Measurements from ENCODE around the gene ANTXRL.
"Not testable (repeated sequence)": the region's sequence is repeated elsewhere in the genome, so short reads cannot be mapped to it uniquely, and the experiment has no call there.

The ANTXRL gene

GRCh38 chr10:46239993-46240683, 46.7 kb upstream of the ANTXRL start:
- TF ChIP-seq CTCF (IDR thresholded peaks at IDR 0.05; ENCODE audit: borderline replicate concordance, extremely low read depth, low read length, poor library complexity, severe bottlenecking) (no peak), EZH2 (IDR thresholded peaks at IDR 0.05; ENCODE audit: borderline replicate concordance, low read depth, low read length, severe bottlenecking) (no peak)
- peaks cover 3% of the 10 kb centered on the region; the same call in 1 of the 2 replicates for H4K20me1 ChIP-seq (ENCODE audit: insufficient read depth, low read length)

GRCh38 chr10:46240684-46241565, 45.9 kb upstream of the ANTXRL start:
- DNase-seq = no peak
- ATAC-seq (ENCODE audit: insufficient read depth, low read depth) = no peak
- H3K4me1 ChIP-seq (ENCODE audit: insufficient read depth, low read length) = no peaks in the 10 kb centered on the region
- H3K36me3 ChIP-seq (ENCODE audit: insufficient read depth, low read length) = peaks cover 46% of the 10 kb centered on the region
- H3K27ac ChIP-seq (ENCODE audit: low read length) = no peak overlapping the region
- no peak overlapping the region for H2AFZ ChIP-seq (ENCODE audit: low read depth, low read length)
- no peak overlapping the region for H3K9ac ChIP-seq (ENCODE audit: low read depth, low read length)
- TF ChIP-seq EZH2 (IDR thresholded peaks at IDR 0.05; ENCODE audit: borderline replicate concordance, low read depth, low read length, severe bottlenecking) = no peak
- no peak for TF ChIP-seq CTCF (IDR thresholded peaks at IDR 0.05; ENCODE audit: borderline replicate concordance, extremely low read depth, low read length, poor library complexity, severe bottlenecking)
- no peak overlapping the region for H3K4me2 ChIP-seq (ENCODE audit: insufficient read depth, low read length)
- no peaks in the 10 kb centered on the region for H3K27me3 ChIP-seq (ENCODE audit: insufficient read depth, low read length, poor library complexity)
- no peak overlapping the region for H3K4me3 ChIP-seq (ENCODE audit: low read depth in 1 of 2, low read length in 2 of 2)
- H4K20me1 ChIP-seq (ENCODE audit: insufficient read depth, low read length) = peaks cover 3% of the 10 kb centered on the region; the same call in 1 of the 2 replicates
- H3K9me3 ChIP-seq (ENCODE audit: insufficient read depth, low read length, severe bottlenecking) = peaks cover 15% of the 10 kb centered on the region
- no peaks in the 10 kb centered on the region; the same call in 1 of the 2 replicates for H3K79me2 ChIP-seq (ENCODE audit: insufficient read depth, low read length)

More at GRCh38 chr10:46239993-46240683, 46.7 kb upstream of the ANTXRL start:
- Histone ChIP-seq H3K27ac (ENCODE audit: low read length) (no peak overlapping the region), H3K4me2 (ENCODE audit: insufficient read depth, low read length) (no peak overlapping the region), H3K4me1 (ENCODE audit: insufficient read depth, low read length) (no peaks in the 10 kb centered on the region), H3K79me2 (ENCODE audit: insufficient read depth, low read length) (no peaks in the 10 kb centered on the region; the same call in 1 of the 2 replicates), H3K27me3 (ENCODE audit: insufficient read depth, low read length, poor library complexity) (no peaks in the 10 kb centered on the region), H3K4me3 (ENCODE audit: low read depth in 1 of 2, low read length in 2 of 2) (no peak overlapping the region), H3K36me3 (ENCODE audit: insufficient read depth, low read length) (peaks cover 46% of the 10 kb centered on the region), H3K9ac (ENCODE audit: low read depth, low read length) (no peak overlapping the region), H2AFZ (ENCODE audit: low read depth, low read length) (no peak overlapping the region), H3K9me3 (ENCODE audit: insufficient read depth, low read length, severe bottlenecking) (peaks cover 15% of the 10 kb centered on the region)
- no peak for ATAC-seq (ENCODE audit: insufficient read depth, low read depth)
- DNase-seq = no peak

GRCh38 chr10:46245381-46245900, 41.4 kb upstream of the ANTXRL start:
- Histone ChIP-seq H3K27ac (ENCODE audit: low read length) (no peak overlapping the region), H2AFZ (ENCODE audit: low read depth, low read length) (no peak overlapping the region), H3K9me3 (ENCODE audit: insufficient read depth, low read length, severe bottlenecking) (peaks cover 15% of the 10 kb centered on the region), H3K36me3 (ENCODE audit: insufficient read depth, low read length) (peaks cover 44% of the 10 kb centered on the region), H3K9ac (ENCODE audit: low read depth, low read length) (no peak overlapping the region), H3K4me3 (ENCODE audit: low read depth in 1 of 2, low read length in 2 of 2) (no peak overlapping the region), H4K20me1 (ENCODE audit: insufficient read depth, low read length) (0 out of 2 replicates have a peak, but pooled peaks cover 3% of the 10 kb centered on the region), H3K4me2 (ENCODE audit: insufficient read depth, low read length) (no peak overlapping the region), H3K79me2 (ENCODE audit: insufficient read depth, low read length) (no peaks in the 10 kb centered on the region; the same call in 1 of the 2 replicates), H3K4me1 (ENCODE audit: insufficient read depth, low read length) (no peaks in the 10 kb centered on the region), H3K27me3 (ENCODE audit: insufficient read depth, low read length, poor library complexity) (no peaks in the 10 kb centered on the region)
- no peak for DNase-seq
- no peak for ATAC-seq (ENCODE audit: insufficient read depth, low read depth)
- TF ChIP-seq EZH2 (IDR thresholded peaks at IDR 0.05; ENCODE audit: borderline replicate concordance, low read depth, low read length, severe bottlenecking) (no peak), CTCF (IDR thresholded peaks at IDR 0.05; ENCODE audit: borderline replicate concordance, extremely low read depth, low read length, poor library complexity, severe bottlenecking) (no peak)

- H3K79me2 ChIP-seq (ENCODE audit: insufficient read depth, low read length); H3K9ac ChIP-seq (ENCODE audit: low read depth, low read length); H3K4me1 ChIP-seq (ENCODE audit: insufficient read depth, low read length); H3K27ac ChIP-seq (ENCODE audit: low read length); H4K20me1 ChIP-seq (ENCODE audit: insufficient read depth, low read length); H3K4me2 ChIP-seq (ENCODE audit: insufficient read depth, low read length); H2AFZ ChIP-seq (ENCODE audit: low read depth, low read length); H3K27me3 ChIP-seq (ENCODE audit: insufficient read depth, low read length, poor library complexity); DNase-seq; H3K4me3 ChIP-seq (ENCODE audit: low read depth in 1 of 2, low read length in 2 of 2): not testable (repeated sequence)
- Histone ChIP-seq H3K36me3 (ENCODE audit: insufficient read depth, low read length) (peaks cover 47% of the 10 kb centered on the region), H3K9me3 (ENCODE audit: insufficient read depth, low read length, severe bottlenecking) (peaks cover 15% of the 10 kb centered on the region)
- ATAC-seq (ENCODE audit: insufficient read depth, low read depth) = 0 out of 3 replicates have a peak, but pooled peaks have one; percentile 29
Observed at GRCh38 chr10:46246400-46247180, 40.2 kb upstream of the ANTXRL start.
